ENCODE results near the gene ZNF772. TPM values are rescaled to one million over a fixed set of nuclear protein-coding genes. Genes with fewer than 3 reads are reported as not detected.
"Not testable (repeated sequence)": the region's sequence is repeated elsewhere in the genome, so short reads cannot be mapped to it uniquely, and the experiment has no call there.

ZNF772 gene
- 5.3 and 6.2 TPM in 2 replicates for polyA plus RNA-seq (2013)

DNA sequence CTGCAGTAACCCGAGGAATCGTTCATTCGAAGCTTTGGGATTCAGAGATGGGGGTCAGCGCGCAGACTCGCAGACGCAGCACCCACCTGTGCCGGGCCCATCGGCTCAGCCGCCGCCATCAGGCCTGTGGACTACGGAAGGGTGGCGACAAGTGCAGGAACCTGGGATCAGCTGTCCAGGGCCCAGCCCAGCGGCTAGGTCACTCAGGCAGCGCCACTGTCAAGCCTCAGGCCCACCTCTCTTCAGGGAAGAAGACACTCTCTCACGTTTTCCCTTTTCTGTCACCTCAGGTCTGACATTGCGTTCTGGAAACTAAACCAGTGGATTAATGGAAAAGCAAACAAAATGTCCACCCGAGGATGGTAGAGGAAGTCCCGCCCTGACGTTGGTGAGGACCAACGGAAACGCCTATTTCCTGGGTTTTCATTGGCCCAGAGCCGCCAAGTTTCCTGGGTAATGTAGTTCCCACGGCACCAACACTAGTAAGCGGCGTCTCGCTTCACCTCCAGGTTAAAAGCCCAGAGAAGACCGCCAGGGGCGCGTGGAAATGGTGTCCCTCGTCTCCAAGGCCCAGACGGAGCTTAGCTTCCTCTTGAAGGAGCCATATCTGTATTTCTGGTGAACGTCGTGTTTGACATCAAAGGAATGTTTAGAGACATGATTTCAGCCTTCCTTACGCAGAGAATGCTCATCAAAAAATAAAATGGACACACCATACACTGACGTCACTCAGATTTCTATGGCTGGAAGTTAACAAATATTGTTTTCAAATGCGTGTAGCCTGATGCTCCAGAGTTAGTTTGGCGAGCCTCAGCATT is at the start of gene ZNF772:
Gene ZNF772 (minus strand): TSS at position 376 of the 818 bp plus-strand sequence. CDS start 257 bp downstream, at position 119.
- Histone ChIP-seq H2AK5ac (ENCODE audit: low read length) (no peak within 1 kb of the TSS), H4K12ac (ENCODE audit: low read depth, low read length) (peak within 1 kb of the TSS; percentile 90), H3K4me3 (ENCODE audit: low read depth, low read length) (peak within 1 kb of the TSS; percentile 94), H3K79me2 (ENCODE audit: control insufficient read depth, insufficient read depth, low read length, poor library complexity) (peaks cover 3% of the 10 kb centered on the region), H3K4ac (ENCODE audit: low read depth, low read length) (peak within 1 kb of the TSS; percentile 47), H2BK5ac (ENCODE audit: low read depth, low read length, poor library complexity) (peak within 1 kb of the TSS; percentile 10), H3K36me3 (ENCODE audit: control insufficient read depth in 1 of 2, insufficient read depth in 2 of 2, low read length in 2 of 2) (peaks cover 22 to 34% of the 10 kb centered on the region in 2 experiments), H3K4me1 (ENCODE audit: control insufficient read depth in 1 of 2, insufficient read depth in 2 of 2, low read length in 2 of 2) (peaks cover 0 to 6% of the 10 kb centered on the region in 2 experiments), H4K8ac (ENCODE audit: low read depth, low read length) (peak within 1 kb of the TSS; percentile 85), H3K18ac (ENCODE audit: low read length) (peak within 1 kb of the TSS; percentile 15), H2BK12ac (ENCODE audit: low read length) (no peak within 1 kb of the TSS), H2AFZ (ENCODE audit: insufficient read depth, low read length, poor library complexity) (peak within 1 kb of the TSS; percentile 86), H3K23ac (ENCODE audit: low read length) (no peak within 1 kb of the TSS), H3K4me2 (ENCODE audit: low read length) (peak within 1 kb of the TSS; percentile 68), H3K9ac (ENCODE audit: low read length) (peak within 1 kb of the TSS; percentile 90), H3K9me3 (ENCODE audit: insufficient read depth, low read depth, low read length) (peaks cover 29% of the 10 kb centered on the region), H3K27me3 (ENCODE audit: insufficient read depth, low read length) (no peaks in the 10 kb centered on the region), H3K79me1 (ENCODE audit: low read length) (peaks cover 3% of the 10 kb centered on the region), H4K91ac (ENCODE audit: low read depth, low read length) (peak within 1 kb of the TSS; percentile 73), H3K14ac (ENCODE audit: low read length) (peak within 1 kb of the TSS; percentile 69), H3K27ac (ENCODE audit: low read depth, low read length) (peak within 1 kb of the TSS; percentile 40), H2BK120ac (ENCODE audit: insufficient read depth, low read length, poor library complexity) (no peak within 1 kb of the TSS)
- peak; percentile 87 to 97 for DNase-seq
- no CpG with 5 or more reads among the region's 38 CpGs for WGBS (ENCODE audit: extremely low coverage, insufficient coverage, insufficient read length)

GRCh38 chr19:57518021-57518420 is 40.7 kb upstream of the ZNF772 start:
- H3K36me3 ChIP-seq (ENCODE audit: control insufficient read depth in 1 of 2, insufficient read depth in 2 of 2, low read length in 2 of 2); DNase-seq; H3K27ac ChIP-seq (ENCODE audit: low read depth, low read length); H2BK120ac ChIP-seq (ENCODE audit: insufficient read depth, low read length, poor library complexity); H3K4me1 ChIP-seq (ENCODE audit: control insufficient read depth in 1 of 2, insufficient read depth in 2 of 2, low read length in 2 of 2); H3K18ac ChIP-seq (ENCODE audit: low read length); H3K27me3 ChIP-seq (ENCODE audit: insufficient read depth, low read length); H3K9ac ChIP-seq (ENCODE audit: low read length); H4K12ac ChIP-seq (ENCODE audit: low read depth, low read length); H3K4me3 ChIP-seq (ENCODE audit: low read depth, low read length); H3K4me2 ChIP-seq (ENCODE audit: low read length); H3K4ac ChIP-seq (ENCODE audit: low read depth, low read length); H3K79me1 ChIP-seq (ENCODE audit: low read length); H4K8ac ChIP-seq (ENCODE audit: low read depth, low read length); H2BK5ac ChIP-seq (ENCODE audit: low read depth, low read length, poor library complexity); H3K14ac ChIP-seq (ENCODE audit: low read length); H2AFZ ChIP-seq (ENCODE audit: insufficient read depth, low read length, poor library complexity); H3K79me2 ChIP-seq (ENCODE audit: control insufficient read depth, insufficient read depth, low read length, poor library complexity); H3K9me3 ChIP-seq (ENCODE audit: insufficient read depth, low read depth, low read length); H3K23ac ChIP-seq (ENCODE audit: low read length); H2BK12ac ChIP-seq (ENCODE audit: low read length); H4K91ac ChIP-seq (ENCODE audit: low read depth, low read length); H2AK5ac ChIP-seq (ENCODE audit: low read length): not testable (repeated sequence)
- no CpG with 5 or more reads among the region's 4 CpGs for WGBS (ENCODE audit: extremely low coverage, insufficient coverage, insufficient read length)

DNA sequence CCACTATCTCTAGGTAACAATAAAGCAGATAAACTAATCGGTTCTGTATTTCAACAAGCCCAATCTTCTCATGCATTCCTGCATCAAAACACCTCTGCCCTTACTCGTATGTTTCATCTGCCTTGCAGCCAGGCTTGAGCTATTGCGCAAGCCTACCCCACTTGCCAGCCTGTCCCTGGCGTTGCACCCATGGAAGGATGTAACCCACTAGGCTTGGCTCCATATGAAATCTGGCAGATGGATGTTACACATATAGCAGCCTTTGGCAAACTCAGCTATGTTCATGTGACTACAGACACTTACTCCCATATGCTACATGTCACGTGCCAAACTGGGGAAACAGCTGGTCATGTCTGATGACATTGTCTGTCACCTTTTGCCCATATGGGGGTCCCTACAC is 37.9 kb upstream of the ZNF772 start:
- Histone ChIP-seq H4K8ac (ENCODE audit: low read depth, low read length) (no peak overlapping the region), H3K4me2 (ENCODE audit: low read length) (no peak overlapping the region), H3K4ac (ENCODE audit: low read depth, low read length) (no peak overlapping the region), H3K36me3 (ENCODE audit: control insufficient read depth in 1 of 2, insufficient read depth in 2 of 2, low read length in 2 of 2) (peaks cover 2 to 6% of the 10 kb centered on the region in 2 experiments), H3K4me3 (ENCODE audit: low read depth, low read length) (no peak overlapping the region), H2AFZ (ENCODE audit: insufficient read depth, low read length, poor library complexity) (no peak overlapping the region), H4K91ac (ENCODE audit: low read depth, low read length) (no peak overlapping the region), H2AK5ac (ENCODE audit: low read length) (no peak overlapping the region), H4K12ac (ENCODE audit: low read depth, low read length) (no peak overlapping the region), H3K9me3 (ENCODE audit: insufficient read depth, low read depth, low read length) (peaks cover 15% of the 10 kb centered on the region), H3K27me3 (ENCODE audit: insufficient read depth, low read length) (no peaks in the 10 kb centered on the region), H2BK120ac (ENCODE audit: insufficient read depth, low read length, poor library complexity) (no peak overlapping the region), H2BK12ac (ENCODE audit: low read length) (no peak overlapping the region), H3K18ac (ENCODE audit: low read length) (no peak overlapping the region), H2BK5ac (ENCODE audit: low read depth, low read length, poor library complexity) (no peak overlapping the region), H3K79me1 (ENCODE audit: low read length) (no peaks in the 10 kb centered on the region), H3K27ac (ENCODE audit: low read depth, low read length) (no peak overlapping the region), H3K4me1 (ENCODE audit: control insufficient read depth in 1 of 2, insufficient read depth in 2 of 2, low read length in 2 of 2) (no peaks in the 10 kb centered on the region), H3K14ac (ENCODE audit: low read length) (no peak overlapping the region), H3K23ac (ENCODE audit: low read length) (no peak overlapping the region), H3K79me2 (ENCODE audit: control insufficient read depth, insufficient read depth, low read length, poor library complexity) (no peaks in the 10 kb centered on the region), H3K9ac (ENCODE audit: low read length) (no peak overlapping the region)
- DNase-seq = no peak
- WGBS (ENCODE audit: extremely low coverage, insufficient coverage, insufficient read length) = no CpG with 5 or more reads among the region's 5 CpGs

DNA sequence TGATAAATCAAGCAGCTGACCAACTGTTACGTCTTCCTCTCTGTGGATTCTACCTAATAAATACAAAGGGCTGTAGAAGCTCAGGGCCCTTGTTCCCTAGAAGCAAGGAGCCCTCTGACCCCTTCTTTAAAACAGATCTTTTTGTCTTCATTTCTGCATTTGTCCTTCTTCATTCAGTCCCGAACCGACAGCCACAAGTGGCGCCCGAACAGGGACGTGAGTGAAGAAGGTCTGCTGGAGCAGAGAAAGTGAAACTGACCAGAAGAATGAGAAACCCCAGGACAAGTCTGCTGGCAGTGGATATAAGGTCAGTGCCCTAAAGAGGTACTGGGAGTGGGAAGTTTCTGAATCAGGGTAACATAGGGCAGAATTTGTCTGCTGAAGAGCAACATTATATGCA is 35.5 kb upstream of the ZNF772 start:
- no peak overlapping the region for H4K8ac ChIP-seq (ENCODE audit: low read depth, low read length)
- no peak overlapping the region for H2BK5ac ChIP-seq (ENCODE audit: low read depth, low read length, poor library complexity)
- no peak overlapping the region for H3K27ac ChIP-seq (ENCODE audit: low read depth, low read length)
- H2BK120ac ChIP-seq (ENCODE audit: insufficient read depth, low read length, poor library complexity) = no peak overlapping the region
- H3K27me3 ChIP-seq (ENCODE audit: insufficient read depth, low read length) = no peaks in the 10 kb centered on the region
- H3K23ac ChIP-seq (ENCODE audit: low read length) = no peak overlapping the region
- H2AK5ac ChIP-seq (ENCODE audit: low read length) = no peak overlapping the region
- no peak overlapping the region for H4K12ac ChIP-seq (ENCODE audit: low read depth, low read length)
- H3K9me3 ChIP-seq (ENCODE audit: insufficient read depth, low read depth, low read length) = peaks cover 12% of the 10 kb centered on the region
- no peak for DNase-seq
- H3K4me3 ChIP-seq (ENCODE audit: low read depth, low read length) = no peak overlapping the region
- peaks cover 2 to 7% of the 10 kb centered on the region in 2 experiments for H3K36me3 ChIP-seq (ENCODE audit: control insufficient read depth in 1 of 2, insufficient read depth in 2 of 2, low read length in 2 of 2)
- H3K4ac ChIP-seq (ENCODE audit: low read depth, low read length) = no peak overlapping the region
- no peak overlapping the region for H2AFZ ChIP-seq (ENCODE audit: insufficient read depth, low read length, poor library complexity)
- H3K79me2 ChIP-seq (ENCODE audit: control insufficient read depth, insufficient read depth, low read length, poor library complexity) = no peaks in the 10 kb centered on the region
- H3K4me2 ChIP-seq (ENCODE audit: low read length) = no peak overlapping the region
- H3K18ac ChIP-seq (ENCODE audit: low read length) = no peak overlapping the region
- no peak overlapping the region for H3K9ac ChIP-seq (ENCODE audit: low read length)
- no peak overlapping the region for H2BK12ac ChIP-seq (ENCODE audit: low read length)
- no peak overlapping the region for H3K14ac ChIP-seq (ENCODE audit: low read length)
- H4K91ac ChIP-seq (ENCODE audit: low read depth, low read length) = no peak overlapping the region
- no peaks in the 10 kb centered on the region for H3K4me1 ChIP-seq (ENCODE audit: control insufficient read depth in 1 of 2, insufficient read depth in 2 of 2, low read length in 2 of 2)
- no CpG with 5 or more reads among the region's 6 CpGs for WGBS (ENCODE audit: extremely low coverage, insufficient coverage, insufficient read length)
- H3K79me1 ChIP-seq (ENCODE audit: low read length) = no peaks in the 10 kb centered on the region

All from trophoblast cell (in vitro differentiated cells and primary cell).